SU-DHL-6 (cell line): Measurements from ENCODE around the gene MRPL38.

Experiments used
- H2AFZ ChIP-seq: fragments of 200-600 bp; sonication (generic); 2 replicates; pipeline ENCODE4 v1.6.1; 2014; ENCODE audit warnings: low read depth, mild to moderate bottlenecking, moderate library complexity, mixed read lengths, antibody characterized with exemption, low read length; ENCODE audit not compliant: severe bottlenecking
- H3F3A ChIP-seq: fragments of 200-600 bp; shearing (Covaris generic); 2 replicates; pipeline ENCODE4 v1.6.0; 2016; ENCODE audit warnings: antibody characterized with exemption, mild to moderate bottlenecking; ENCODE audit not compliant: insufficient read depth
- H3K27ac ChIP-seq: fragments of 200-600 bp; sonication (generic); 2 replicates; pipeline ENCODE4 v1.5.1; 2016; ENCODE audit warnings: low read depth, mild to moderate bottlenecking, low read length, moderate library complexity, mixed read lengths
- H3K27me3 ChIP-seq: fragments of 200-600 bp; sonication (generic), shearing (Covaris generic); 2 replicates; pipeline ENCODE4 v1.6.0; 2014; ENCODE audit warnings: mild to moderate bottlenecking, low read length
- H3K36me3 ChIP-seq: fragments of 200-600 bp; sonication (generic); 2 replicates; pipeline ENCODE4 v1.6.1; 2014; ENCODE audit warnings: mild to moderate bottlenecking, low read length, mixed read lengths
- H3K4me2 ChIP-seq: fragments of 300-600, 200-600 bp; shearing (Covaris generic), sonication (generic); 2 replicates; pipeline ENCODE4 v1.6.0; 2014; ENCODE audit warnings: low read length, low read depth, mild to moderate bottlenecking; ENCODE audit not compliant: poor library complexity, severe bottlenecking
- H3K4me3 ChIP-seq: fragments of 200-600 bp; sonication (generic); 2 replicates; pipeline ENCODE4 v1.5.1; 2014; ENCODE audit warnings: antibody characterized with exemption, low read length, mild to moderate bottlenecking, mixed read lengths; ENCODE audit not compliant: insufficient read depth, poor library complexity, severe bottlenecking
- H3K79me2 ChIP-seq: fragments of 200-600 bp; sonication (generic); 2 replicates; pipeline ENCODE4 v1.6.1; 2014; ENCODE audit warnings: mild to moderate bottlenecking, low read length, moderate library complexity; ENCODE audit not compliant: insufficient read depth
- H3K9ac ChIP-seq: fragments of 200-600 bp; sonication (generic); 2 replicates; pipeline ENCODE4 v1.7.0; 2014; ENCODE audit warnings: mild to moderate bottlenecking, low read length
- H3K9me2 ChIP-seq: fragments of 200-600 bp; sonication (generic); replicated peaks from 2 replicates; pipeline ENCODE4 v1.6.1; 2014; ENCODE audit warnings: low read length; ENCODE audit not compliant: insufficient read depth
- H3K9me3 ChIP-seq: fragments of 200-600 bp; sonication (generic); 2 replicates; pipeline ENCODE4 v1.6.1; 2014; ENCODE audit warnings: low read length, mixed read lengths; ENCODE audit not compliant: insufficient read depth
- H4K20me1 ChIP-seq: fragments of 200-600 bp; sonication (generic); 2 replicates; pipeline ENCODE4 v1.6.1; 2014; ENCODE audit warnings: low read depth, mild to moderate bottlenecking, antibody characterized with exemption, low read length, moderate library complexity, mixed read lengths
- EZH2phosphoT487 ChIP-seq: fragments of 200-600 bp; sonication (generic), shearing (Covaris generic); conservative IDR thresholded peaks from 2 replicates; pipeline ENCODE4 v1.6.1; 2018; ENCODE audit warnings: mild to moderate bottlenecking, antibody characterized with exemption, low read length, moderate library complexity, mixed read lengths
- TF ChIP-seq, protein P1 (sequence below): fragments of 200-600 bp; sonication (generic); IDR thresholded peaks from one replicate; pipeline ENCODE4 v1.5.1; 2017; ENCODE audit warnings: antibody characterized with exemption, mild to moderate bottlenecking, low read length, moderate library complexity; ENCODE audit not compliant: insufficient read depth, poor library complexity, severe bottlenecking

Gene MRPL38

DNA sequence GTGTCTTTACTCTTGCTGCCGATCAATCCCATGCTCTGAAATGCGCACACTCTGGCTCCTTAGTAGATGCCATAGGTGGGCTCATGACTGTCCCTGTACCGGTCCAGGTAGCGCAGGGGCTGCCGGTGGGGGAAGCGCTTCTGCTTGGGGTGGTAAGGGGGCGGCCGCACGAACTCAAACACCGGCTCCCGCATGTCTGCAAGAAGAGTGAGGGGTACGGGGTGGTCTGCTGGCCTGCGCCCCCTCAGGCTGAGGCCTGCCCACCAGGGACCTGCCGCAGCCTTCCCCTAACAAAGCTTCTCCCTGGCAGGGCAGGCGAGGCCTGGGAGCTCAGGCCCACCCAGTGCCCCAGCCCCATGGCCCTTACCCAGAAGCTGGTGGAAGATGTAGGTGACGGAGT lies 5.9 kb downstream of the MRPL38 start:
- Histone ChIP-seq H4K20me1 (no peaks in the 10 kb centered on the region), H3K9ac (no peak overlapping the region), H3K9me2 (no peaks in the 10 kb centered on the region), H3K36me3 (no peaks in the 10 kb centered on the region), H3K4me3 (no peak overlapping the region), H2AFZ (no peak overlapping the region), H3F3A (peaks cover 10% of the 10 kb centered on the region), H3K9me3 (no peaks in the 10 kb centered on the region), H3K27ac (no peak overlapping the region), H3K27me3 (no peaks in the 10 kb centered on the region), H3K79me2 (peaks cover 21% of the 10 kb centered on the region), H3K4me2 (no peak overlapping the region)
- TF ChIP-seq, protein P1, sequence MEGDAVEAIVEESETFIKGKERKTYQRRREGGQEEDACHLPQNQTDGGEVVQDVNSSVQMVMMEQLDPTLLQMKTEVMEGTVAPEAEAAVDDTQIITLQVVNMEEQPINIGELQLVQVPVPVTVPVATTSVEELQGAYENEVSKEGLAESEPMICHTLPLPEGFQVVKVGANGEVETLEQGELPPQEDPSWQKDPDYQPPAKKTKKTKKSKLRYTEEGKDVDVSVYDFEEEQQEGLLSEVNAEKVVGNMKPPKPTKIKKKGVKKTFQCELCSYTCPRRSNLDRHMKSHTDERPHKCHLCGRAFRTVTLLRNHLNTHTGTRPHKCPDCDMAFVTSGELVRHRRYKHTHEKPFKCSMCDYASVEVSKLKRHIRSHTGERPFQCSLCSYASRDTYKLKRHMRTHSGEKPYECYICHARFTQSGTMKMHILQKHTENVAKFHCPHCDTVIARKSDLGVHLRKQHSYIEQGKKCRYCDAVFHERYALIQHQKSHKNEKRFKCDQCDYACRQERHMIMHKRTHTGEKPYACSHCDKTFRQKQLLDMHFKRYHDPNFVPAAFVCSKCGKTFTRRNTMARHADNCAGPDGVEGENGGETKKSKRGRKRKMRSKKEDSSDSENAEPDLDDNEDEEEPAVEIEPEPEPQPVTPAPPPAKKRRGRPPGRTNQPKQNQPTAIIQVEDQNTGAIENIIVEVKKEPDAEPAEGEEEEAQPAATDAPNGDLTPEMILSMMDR, result no peak
- no peak for TF ChIP-seq EZH2phosphoT487

- TF ChIP-seq EZH2phosphoT487, result no peak
- TF ChIP-seq, protein P1, result no peak
- peaks cover 10% of the 10 kb centered on the region for H3F3A ChIP-seq
- no peaks in the 10 kb centered on the region for H3K9me2 ChIP-seq
- no peaks in the 10 kb centered on the region for H4K20me1 ChIP-seq
- no peak overlapping the region for H3K4me3 ChIP-seq
- H2AFZ ChIP-seq, result no peak overlapping the region
- no peaks in the 10 kb centered on the region for H3K36me3 ChIP-seq
- no peak overlapping the region for H3K27ac ChIP-seq
- no peak overlapping the region for H3K9ac ChIP-seq
- H3K4me2 ChIP-seq, result no peak overlapping the region
- H3K9me3 ChIP-seq, result no peaks in the 10 kb centered on the region
- no peaks in the 10 kb centered on the region for H3K27me3 ChIP-seq
- peaks cover 15% of the 10 kb centered on the region for H3K79me2 ChIP-seq
These were observed 6.6 kb downstream of the MRPL38 start for GRCh38 chr17:75898065-75898464.

DNA sequence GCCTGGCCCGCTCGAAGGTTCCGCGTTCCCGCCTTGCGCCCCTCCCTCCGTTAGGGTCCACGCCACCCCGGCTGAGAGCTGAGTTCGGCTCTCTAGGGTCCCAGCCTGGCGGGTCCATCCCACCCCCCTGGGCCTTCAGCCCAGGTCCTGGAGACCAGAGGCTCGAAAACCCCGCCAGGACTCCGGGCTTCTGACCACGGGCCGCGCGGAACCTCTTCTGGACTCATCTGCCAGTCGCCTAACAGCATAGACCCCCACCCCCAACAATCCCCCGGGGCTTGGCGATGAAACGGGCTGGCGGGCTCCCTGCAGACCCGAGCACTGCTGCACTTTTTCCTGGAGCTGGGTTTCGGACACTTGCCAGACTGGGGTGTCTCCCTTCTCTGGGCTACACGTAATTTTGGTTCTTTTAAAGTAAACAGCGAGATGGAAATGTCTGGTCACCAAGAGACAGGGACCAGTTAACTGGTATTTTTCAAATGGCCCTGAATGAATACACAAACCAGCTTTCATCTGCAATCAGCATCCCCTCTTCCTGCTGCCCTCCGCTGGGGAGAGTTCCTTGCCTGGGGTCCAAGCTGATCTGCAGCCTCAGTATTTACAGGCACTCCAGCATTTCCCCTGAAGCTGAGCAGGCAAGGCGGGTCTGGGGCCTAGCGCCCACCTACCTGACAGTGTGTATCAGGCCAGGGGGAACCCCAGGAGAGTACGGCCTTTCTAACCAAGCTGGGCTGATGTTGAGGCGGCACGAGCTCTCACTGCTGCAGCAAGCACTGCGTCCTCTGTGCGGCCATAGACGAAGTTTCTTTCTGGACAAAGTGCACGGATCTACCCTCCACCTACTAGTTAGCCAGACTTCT lies 7.3 kb downstream of the MRPL38 start:
- H4K20me1 ChIP-seq, result no peaks in the 10 kb centered on the region
- peak overlapping the region; percentile 87 for H3K4me2 ChIP-seq
- H3K4me3 ChIP-seq, result peak overlapping the region; percentile 89
- H3K79me2 ChIP-seq, result peaks cover 15% of the 10 kb centered on the region
- H3K9ac ChIP-seq, result peak overlapping the region; percentile 83
- H3K27me3 ChIP-seq, result no peaks in the 10 kb centered on the region
- H3K27ac ChIP-seq, result peak overlapping the region; percentile 64
- peaks cover 10% of the 10 kb centered on the region for H3F3A ChIP-seq
- no peaks in the 10 kb centered on the region for H3K9me2 ChIP-seq
- TF ChIP-seq, protein P1, result no peak
- no peak for TF ChIP-seq EZH2phosphoT487
- no peaks in the 10 kb centered on the region for H3K9me3 ChIP-seq
- no peaks in the 10 kb centered on the region for H3K36me3 ChIP-seq
- peak overlapping the region; percentile 18 for H2AFZ ChIP-seq
